DLD1 (cell line): ENCODE measurements around the gene TMC8.
"Not testable (repeated sequence)": the region's sequence is repeated elsewhere in the genome, so short reads cannot be mapped to it uniquely, and the experiment has no call there.

Source experiments
- in situ Hi-C: cut with HindIII; loops from 2 replicates; pipeline ENCODE4 v1.10.0; 2017; ENCODE audit warnings: low sequenced_read_pairs

TMC8 gene, protein sequence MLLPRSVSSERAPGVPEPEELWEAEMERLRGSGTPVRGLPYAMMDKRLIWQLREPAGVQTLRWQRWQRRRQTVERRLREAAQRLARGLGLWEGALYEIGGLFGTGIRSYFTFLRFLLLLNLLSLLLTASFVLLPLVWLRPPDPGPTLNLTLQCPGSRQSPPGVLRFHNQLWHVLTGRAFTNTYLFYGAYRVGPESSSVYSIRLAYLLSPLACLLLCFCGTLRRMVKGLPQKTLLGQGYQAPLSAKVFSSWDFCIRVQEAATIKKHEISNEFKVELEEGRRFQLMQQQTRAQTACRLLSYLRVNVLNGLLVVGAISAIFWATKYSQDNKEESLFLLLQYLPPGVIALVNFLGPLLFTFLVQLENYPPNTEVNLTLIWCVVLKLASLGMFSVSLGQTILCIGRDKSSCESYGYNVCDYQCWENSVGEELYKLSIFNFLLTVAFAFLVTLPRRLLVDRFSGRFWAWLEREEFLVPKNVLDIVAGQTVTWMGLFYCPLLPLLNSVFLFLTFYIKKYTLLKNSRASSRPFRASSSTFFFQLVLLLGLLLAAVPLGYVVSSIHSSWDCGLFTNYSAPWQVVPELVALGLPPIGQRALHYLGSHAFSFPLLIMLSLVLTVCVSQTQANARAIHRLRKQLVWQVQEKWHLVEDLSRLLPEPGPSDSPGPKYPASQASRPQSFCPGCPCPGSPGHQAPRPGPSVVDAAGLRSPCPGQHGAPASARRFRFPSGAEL

DNA sequence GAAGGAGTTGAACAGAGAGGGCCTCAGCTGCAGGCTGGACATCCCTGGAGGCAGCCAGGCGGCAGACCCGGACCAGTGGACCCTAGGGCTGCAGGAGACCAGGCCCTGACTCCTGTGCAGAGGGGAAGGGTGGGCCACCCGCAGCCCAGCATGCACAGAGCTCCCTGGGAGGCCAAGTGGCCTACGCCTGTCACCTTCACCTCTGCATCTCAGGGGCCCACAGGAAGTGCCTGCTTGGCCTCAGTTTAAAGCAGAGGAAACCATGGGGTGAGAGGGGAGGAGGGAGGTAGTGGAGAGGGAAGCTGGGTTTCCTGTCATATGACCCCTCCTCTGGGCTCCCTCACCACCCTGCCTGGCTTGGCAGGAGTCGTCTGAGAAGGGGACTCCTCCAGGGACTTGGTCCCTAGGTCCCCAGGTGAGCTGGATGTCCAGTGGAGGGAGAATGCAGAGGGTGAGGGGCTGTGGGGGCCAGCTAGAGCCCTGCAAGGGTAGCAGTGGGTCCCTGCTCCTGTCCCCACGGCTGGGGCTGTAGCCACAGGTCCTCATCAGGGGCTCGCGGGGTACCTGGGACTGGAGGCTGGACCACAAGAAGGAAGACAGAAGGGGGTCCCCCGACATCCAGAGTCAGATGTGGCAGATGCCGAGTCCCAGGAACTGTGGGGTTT is at the start of gene TMC8:
TMC8 (plus strand) TSS at position 335 of the 665 bp plus-strand sequence. CDS start 818 bp downstream, outside the sequence.
- in situ Hi-C loops: no loop called here

DNA sequence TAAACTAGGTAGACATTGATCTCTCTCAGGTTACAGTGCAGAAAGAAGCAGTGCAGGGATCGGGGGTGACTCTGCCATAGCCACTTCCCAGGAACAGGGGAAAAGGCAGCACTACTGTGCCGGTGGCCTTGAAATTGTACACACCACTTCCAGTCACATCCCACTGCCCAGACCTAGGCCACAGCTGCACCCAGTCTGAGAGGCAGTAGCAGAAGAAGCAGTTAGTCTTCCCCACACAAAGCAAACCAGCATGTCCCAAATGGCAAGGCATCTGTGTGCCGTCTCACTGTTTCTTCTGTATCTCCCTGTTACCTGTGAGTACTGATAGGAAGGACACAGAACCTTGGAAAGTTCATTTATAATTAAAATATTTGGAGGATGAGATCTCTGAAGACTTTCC is 49.0 kb upstream of the TMC8 start:
- in situ Hi-C loops: no loop called here

DNA sequence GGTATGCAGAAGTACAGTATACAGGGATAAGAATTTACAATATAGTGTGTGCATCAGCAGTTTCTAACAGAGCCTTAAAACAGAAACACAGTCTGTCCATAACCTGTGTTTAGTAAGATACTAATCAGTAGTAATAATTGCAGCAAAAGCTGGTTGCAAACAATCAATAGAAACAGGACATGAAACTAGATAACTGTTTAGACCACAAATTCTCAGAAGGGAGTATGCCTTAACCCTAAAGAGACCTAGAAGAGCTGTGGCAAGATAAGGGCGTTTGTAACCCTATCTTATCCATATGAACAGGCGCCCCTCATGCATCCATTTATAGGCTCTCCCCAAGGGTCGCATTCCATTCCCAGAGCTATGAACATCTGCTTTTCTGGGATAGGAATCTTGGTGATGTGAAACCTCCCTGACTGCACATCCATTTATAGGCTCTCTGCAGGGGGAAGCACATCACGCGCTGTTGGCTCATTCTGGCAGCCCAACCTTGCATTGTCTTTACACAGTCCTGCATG is 48.2 kb upstream of the TMC8 start:
- in situ Hi-C loops: not testable (repeated sequence)

DNA sequence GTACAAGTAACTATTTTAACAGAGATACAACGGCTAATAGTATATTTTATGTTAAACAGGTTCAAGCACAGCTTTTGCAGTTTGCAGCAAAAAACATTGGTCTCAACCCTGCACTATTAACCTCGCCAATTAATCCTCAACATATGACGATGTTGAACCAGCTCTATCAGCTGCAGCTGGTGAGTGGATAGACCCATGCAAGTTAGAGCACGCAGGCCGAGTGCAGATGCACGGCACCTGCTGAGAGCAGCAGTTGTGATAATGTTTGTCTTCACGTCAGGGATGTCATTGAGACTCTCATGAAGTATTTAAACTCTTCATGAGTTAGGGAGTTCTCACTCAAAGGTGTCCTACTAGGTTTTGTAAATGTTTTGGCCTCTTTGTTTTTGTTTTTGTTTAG is 47.6 kb upstream of the TMC8 start:
- in situ Hi-C loops: no loop called here

DNA sequence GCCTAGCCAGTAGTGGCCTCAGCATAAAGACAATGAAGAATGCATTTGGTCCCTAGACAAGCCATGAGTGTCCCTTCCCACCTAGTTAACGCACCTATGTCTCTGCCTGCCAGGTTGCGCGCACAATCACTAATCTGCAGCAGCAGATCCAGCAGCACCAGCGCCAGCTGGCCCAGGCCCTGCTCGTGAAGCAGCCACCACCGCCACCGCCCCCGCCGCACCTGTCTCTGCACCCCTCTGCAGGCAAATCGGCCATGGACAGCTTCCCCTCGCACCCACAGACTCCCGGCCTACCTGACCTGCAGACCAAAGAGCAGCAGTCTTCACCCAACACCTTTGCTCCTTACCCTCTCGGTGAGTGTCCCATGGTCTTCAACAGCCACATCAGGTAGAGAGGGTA is 43.8 kb upstream of the TMC8 start:
- in situ Hi-C loops: no loop called here

DNA sequence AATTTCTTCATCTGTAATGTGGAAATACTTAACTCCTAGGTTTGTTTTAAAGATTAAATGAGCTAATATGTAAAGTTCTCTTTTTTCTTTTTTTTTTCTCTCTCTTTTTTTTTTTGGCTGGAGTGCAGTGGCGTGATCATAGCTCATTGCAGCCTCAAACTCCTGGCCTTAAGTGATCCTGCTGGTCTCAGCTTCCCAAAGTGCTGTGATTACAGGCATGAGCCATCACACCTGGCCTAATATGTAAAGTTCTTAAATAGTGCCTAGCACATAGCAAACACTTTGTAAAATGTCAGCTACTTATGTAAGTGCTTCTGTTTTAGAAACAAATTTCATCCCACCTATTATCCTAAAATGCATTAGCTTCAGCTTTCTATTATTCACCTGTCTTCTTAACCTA is 42.0 kb upstream of the TMC8 start:
- in situ Hi-C loops: no loop called here

DNA sequence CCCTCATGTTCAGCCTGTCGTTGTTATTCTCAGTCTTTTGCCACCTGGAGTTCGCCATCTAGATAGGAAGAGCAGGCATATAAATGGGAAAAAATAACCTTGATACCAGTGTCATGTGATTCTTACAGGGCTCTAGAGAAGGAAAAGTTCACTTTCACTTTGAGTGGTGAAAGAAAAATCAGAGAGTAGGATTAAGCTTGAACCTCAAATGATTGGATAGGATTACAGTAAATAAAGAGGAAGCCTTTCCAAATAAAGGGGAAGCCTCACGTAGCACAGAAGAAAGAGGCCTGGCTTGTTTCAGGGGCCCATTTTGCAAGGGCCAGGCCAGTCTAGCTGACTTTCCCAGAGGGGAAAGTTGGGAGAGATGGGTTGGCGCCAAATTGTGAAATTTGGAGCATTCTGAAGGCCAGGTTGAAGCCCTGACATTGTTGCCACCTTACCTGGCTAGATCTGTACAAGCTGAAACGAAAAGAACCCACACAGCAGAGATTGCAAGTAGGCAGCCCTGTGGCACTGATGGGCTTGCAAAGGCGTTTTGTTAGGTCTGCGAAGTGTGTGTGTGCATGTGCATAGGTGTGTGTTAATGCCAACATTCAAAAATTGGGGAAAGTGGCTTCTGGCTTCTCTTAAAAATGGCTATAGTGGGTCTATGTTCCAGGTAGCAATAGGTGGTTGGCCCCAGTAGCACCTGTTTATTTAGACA is 40.8 kb upstream of the TMC8 start:
- in situ Hi-C loops: no loop called here

DNA sequence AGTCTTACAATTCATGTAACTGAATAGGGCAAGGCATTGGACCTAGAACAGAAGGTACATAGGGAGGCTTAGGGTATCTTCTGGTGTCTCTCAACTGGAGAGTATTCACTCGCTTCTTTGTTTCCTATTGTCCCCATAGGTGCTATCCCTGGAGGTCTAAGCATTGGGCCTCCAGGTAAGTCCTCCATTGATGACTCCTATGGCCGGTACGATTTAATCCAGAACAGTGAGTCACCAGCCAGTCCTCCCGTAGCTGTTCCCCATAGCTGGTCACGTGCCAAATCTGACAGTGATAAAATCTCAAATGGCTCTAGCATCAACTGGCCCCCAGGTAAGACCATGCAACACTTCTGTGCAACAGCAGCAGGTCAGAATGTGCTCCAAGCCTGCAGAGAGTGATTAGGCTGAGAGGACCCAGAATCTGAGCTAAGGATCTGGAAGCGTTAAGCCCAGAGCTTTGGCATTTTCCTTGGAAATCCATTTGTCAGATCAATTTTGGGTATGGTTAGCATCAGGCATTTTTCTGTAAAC is 37.7 kb upstream of the TMC8 start:
- in situ Hi-C loops: no loop called here

DNA sequence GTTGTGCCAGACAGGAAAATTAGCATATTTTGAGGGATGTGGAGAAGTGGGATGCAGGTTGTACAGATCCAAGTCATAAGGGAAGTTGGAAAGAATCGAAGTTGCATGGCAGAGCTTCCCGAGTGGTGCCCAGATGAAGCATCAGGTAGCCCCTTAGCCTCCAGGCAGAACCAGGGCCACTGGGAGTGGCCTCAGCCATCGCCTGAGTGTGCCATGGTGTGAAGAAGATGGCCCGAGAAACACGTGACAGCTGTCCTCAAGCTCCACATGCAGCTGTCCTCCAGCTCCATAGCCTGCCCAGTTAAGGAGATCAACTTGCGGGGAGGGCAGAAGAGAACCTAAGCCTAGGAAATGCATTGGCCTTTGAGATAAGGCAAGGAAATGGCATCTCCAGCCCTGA is 35.5 kb upstream of the TMC8 start:
- in situ Hi-C loops: no loop called here

DNA sequence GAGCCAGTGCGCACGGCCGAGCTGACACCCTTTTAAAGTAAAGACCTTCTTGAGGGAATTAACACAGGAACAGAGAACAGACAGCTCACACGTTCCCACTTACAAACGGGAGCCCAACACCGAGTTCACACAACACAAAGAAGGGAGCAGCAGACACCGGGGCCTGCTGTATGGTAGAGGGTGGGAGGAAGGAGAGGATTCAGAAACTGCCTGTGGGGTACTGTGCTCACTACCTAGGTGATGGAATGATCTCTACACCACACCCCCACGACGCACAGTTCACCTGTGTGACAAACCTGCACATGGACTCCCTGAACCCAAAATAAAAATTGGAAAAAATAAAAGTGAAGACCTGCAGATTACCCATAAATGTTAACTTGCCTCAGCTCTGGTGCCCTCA is 34.5 kb upstream of the TMC8 start:
- in situ Hi-C loops: no loop called here

DNA sequence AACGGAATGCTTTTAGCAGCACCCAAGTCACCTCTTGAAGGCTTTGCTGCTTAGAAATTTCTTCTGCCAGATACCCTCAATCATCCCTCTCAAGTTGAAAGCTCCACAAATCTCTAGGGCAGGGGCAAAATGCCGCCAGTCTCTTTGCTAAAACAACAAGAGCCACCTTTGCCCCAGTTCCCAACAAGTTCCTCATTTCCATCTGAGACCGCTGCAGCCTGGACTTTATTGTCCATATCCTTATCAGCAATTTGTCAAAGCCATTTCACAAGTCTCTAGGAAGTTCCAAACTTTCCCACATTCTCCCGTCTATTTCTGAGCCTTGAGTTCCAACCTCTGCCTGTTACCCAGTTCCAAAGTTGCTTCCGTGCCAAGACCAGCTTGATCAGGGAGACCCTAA is 29.5 kb upstream of the TMC8 start:
- in situ Hi-C loops: no loop called here

DNA sequence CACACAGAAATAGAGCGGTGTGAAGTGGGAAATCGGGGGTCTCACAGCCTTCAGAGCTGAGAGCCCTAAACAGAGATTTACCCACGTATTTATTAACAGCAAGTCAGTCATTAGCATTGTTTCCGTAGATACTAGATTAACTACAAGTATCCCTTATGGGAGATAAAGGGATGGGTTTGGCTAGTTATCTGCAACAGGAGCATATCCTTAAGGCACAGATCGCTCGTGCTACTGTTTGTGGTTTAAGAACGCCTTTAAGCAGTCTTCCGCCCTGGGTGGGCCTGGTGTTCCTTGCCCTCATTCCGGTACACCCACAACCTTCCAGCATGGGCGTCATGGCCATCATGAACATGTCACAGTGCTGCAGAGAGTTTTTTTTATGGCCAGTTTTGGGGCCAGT is 29.0 kb upstream of the TMC8 start:
- in situ Hi-C loops: no loop called here

DNA sequence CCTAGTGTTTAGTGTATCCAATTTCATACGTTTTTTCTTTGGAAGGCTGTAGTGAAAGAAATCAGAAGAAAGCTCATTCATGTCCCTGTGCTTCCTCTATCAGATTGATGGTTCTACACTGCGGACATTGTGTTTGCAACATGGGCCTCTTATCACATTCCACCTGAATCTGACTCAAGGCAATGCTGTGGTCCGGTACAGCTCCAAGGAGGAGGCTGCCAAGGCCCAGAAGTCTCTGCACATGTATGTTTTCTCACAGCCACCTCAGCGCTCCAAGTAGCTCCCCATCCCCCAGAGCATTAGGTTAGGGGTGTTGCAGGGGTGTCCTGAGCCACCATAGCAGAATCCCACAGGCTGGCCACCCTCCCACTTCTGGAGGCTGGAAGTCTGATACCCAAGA is 27.3 kb upstream of the TMC8 start:
- in situ Hi-C loops: no loop called here

DNA sequence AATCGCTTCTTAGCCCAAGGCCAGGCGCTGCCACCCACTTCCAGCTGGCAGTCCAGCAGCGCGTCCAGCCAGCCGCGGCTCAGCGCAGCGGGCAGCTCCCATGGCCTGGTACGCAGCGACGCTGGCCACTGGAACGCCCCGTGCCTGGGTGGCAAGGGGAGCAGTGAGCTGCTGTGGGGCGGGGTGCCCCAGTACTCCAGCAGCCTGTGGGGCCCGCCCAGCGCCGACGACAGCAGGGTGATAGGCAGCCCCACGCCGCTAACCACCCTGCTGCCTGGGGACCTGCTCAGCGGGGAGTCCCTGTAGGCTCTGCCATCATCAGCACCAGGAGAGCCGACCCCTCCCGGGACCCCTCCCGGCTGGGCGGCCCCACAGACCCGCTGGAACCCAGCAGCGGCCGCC is 26.0 kb upstream of the TMC8 start:
- in situ Hi-C loops: no loop called here

DNA sequence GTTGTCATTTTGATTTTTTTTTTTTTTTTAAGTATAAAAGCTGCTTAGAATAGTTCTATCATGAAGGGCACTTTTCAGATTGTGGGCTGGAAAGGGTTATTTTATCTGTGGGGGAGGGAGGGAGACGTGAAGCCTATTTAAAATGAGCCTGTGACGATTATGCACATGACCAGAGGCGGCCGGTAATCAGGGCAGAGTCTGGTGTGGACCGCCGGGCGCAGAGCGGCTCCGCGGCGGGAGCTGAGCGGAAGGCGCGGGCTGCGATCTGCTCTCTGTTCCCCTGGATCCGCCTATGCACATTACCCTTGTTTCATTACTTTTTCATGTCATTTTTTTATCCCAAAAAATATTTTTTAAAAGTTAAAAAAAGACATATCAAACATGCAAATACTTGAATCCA is 25.5 kb upstream of the TMC8 start:
- in situ Hi-C loops: no loop called here

DNA sequence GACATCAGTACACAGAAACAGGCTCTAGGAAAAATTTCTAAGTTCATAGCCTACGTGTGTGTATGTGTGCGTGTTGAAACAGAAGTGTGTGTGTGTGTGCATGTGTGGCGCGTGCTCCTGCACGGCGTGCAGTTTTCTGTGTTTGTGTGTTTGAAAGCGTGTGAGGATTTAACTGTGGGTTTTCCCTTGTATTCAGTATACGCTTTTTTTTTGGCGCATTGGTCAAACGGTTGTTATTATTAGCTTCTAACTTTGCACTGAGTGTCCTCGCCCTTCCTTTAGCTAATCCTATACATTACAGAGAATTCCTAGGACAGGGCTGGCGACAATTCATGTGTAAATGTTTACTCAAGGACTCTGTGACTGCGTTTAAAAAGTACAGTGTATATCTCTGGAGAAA is 25.0 kb upstream of the TMC8 start:
- in situ Hi-C loops: no loop called here

DNA sequence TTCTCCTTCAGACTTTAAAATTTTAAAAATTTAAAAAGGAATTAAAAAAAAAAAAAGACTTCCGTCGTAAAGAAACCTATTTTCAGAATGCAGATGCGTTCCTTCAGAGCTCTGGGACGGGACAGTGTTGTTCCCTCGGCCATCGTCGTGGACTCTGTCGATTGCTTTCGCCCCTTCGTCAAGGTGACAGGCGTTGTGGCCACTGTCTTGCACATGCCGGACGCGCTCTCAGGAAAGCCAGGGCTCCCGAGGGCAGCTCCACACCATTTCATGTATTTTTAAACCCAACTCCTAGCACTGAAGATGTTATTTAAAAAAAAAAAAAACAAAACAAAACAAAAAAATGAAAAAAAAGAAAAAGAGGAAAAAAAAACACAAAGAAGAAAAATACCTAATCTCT is 24.4 kb upstream of the TMC8 start:
- in situ Hi-C loops: no loop called here

DNA sequence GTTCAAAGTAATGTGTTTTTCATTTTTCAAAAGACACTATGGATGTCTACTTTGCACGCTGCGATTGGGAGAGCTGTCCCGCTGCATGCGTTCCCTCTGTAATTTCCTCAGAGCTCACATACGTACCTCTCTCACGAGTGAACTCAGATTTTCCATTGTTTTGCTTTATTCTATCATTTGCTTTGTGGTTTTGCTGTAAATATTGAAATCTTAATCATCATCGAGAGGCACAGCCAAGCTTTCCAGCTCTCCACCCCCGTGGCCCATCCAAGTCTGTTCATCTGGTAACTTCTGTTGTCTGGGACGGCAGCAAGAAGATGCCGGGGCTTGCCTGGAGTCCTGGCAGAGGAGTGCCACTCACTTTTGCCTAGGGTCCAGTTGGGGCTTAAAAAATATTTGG is 23.1 kb upstream of the TMC8 start:
- in situ Hi-C loops: no loop called here

DNA sequence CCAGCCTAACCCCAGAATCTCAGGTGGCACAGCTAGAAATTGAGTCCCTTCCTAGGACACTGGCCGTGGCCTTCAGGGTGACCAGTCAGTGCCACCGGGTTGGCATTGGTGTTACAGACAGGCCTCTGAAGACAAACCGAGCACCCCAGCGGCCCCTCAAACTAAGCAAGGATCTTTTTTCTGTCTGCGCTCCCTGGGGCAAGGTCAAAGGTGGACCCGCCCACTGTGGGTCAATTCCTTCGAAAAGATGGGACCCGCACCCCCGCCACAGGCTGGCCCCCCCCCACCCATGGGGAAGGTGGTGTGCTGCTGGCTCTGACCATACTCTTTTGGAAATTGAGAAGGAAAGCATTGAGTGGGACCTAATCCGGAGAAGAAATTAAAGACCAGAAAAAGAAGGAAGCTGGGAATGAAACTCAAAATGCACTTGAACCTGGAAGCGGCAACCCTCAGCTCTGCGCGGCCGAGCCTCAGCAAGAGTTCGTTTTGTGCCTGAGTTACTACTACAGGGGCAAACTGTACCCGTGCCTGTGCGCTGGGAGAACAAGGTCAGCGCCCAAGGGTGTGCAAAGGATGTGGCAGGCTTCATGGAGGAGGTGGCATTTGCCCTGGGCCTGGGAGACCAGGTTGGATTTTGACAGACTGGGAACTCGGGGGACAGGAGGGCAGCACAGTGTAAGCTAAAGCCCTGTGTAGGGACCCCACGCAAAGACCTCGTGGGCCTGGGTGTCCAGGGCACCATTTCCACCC is 22.4 kb upstream of the TMC8 start:
- in situ Hi-C loops: no loop called here
